Liver (tissue), 3 donors: ENCODE data around the gene SERPINB7.

Source experiments
- CTCF ChIP-seq: fragments of 150-350 bp; IDR thresholded peaks from 2 replicates; pipeline ENCODE4 v1.5.1; 2017; ENCODE audit warnings: improper control_type of control experiment, low read depth, low read length; ENCODE audit not compliant: missing input control
- EGR1 ChIP-seq, 2 donors: IDR thresholded peaks; 2 replicates each; pipeline ENCODE4 v1.6.1; 2016 to 2018; ENCODE audit warnings: antibody characterized with exemption in 2 of 2, low read depth in 2 of 2
- JUND ChIP-seq, 2 donors: IDR thresholded peaks; 2 replicates each; pipeline ENCODE4 v1.6.1; 2016; ENCODE audit warnings: antibody characterized with exemption in 2 of 2
- NR2F2 ChIP-seq: IDR thresholded peaks from 2 replicates; pipeline ENCODE4 v1.6.1; 2016; ENCODE audit warnings: antibody characterized with exemption
- RAD21 ChIP-seq, 2 donors: IDR thresholded peaks; 2 replicates each; pipeline ENCODE4 v1.6.1; 2016; ENCODE audit warnings: antibody characterized with exemption in 2 of 2, mild to moderate bottlenecking in 2 of 2
- SP1 ChIP-seq: IDR thresholded peaks from 2 replicates; pipeline ENCODE4 v1.6.1; 2018; ENCODE audit warnings: antibody characterized with exemption, mild to moderate bottlenecking
- TAF1 ChIP-seq: conservative IDR thresholded peaks from 2 replicates; pipeline ENCODE4 v1.6.1; 2016; ENCODE audit warnings: antibody characterized with exemption, mild to moderate bottlenecking
- YY1 ChIP-seq: IDR thresholded peaks from 2 replicates; pipeline ENCODE4 v1.6.1; 2016; ENCODE audit warnings: antibody characterized with exemption, mild to moderate bottlenecking
- TF ChIP-seq, protein P1 (sequence below): IDR thresholded peaks from 2 replicates; pipeline ENCODE4 v1.6.1; 2016; ENCODE audit warnings: antibody characterized with exemption
- TF ChIP-seq, protein P2 (sequence below): IDR thresholded peaks from 2 replicates; pipeline ENCODE4 v1.6.1; 2016; ENCODE audit warnings: antibody characterized with exemption, mild to moderate bottlenecking
- TF ChIP-seq, protein P3 (sequence below): IDR thresholded peaks from 2 replicates; pipeline ENCODE4 v1.6.1; 2016; ENCODE audit warnings: antibody characterized with exemption
- TF ChIP-seq, protein P4 (sequence below): IDR thresholded peaks from 2 replicates; pipeline ENCODE4 v1.6.1; 2016; ENCODE audit warnings: antibody characterized with exemption
- donor health status: healthy.
- donor health status: healthy.

- TF ChIP-seq CTCF, result no peak
- no peak for TF ChIP-seq EGR1 (IDR thresholded peaks at IDR 0.05; ENCODE audit: low read depth in 2 of 2)
- TF ChIP-seq, protein P1, sequence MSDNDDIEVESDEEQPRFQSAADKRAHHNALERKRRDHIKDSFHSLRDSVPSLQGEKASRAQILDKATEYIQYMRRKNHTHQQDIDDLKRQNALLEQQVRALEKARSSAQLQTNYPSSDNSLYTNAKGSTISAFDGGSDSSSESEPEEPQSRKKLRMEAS, result no peak
- TF ChIP-seq TAF1, result no peak
- TF ChIP-seq RAD21 (IDR thresholded peaks at IDR 0.05), result no peak
- no peak for TF ChIP-seq YY1
- TF ChIP-seq SP1, result no peak
- TF ChIP-seq, protein P2, sequence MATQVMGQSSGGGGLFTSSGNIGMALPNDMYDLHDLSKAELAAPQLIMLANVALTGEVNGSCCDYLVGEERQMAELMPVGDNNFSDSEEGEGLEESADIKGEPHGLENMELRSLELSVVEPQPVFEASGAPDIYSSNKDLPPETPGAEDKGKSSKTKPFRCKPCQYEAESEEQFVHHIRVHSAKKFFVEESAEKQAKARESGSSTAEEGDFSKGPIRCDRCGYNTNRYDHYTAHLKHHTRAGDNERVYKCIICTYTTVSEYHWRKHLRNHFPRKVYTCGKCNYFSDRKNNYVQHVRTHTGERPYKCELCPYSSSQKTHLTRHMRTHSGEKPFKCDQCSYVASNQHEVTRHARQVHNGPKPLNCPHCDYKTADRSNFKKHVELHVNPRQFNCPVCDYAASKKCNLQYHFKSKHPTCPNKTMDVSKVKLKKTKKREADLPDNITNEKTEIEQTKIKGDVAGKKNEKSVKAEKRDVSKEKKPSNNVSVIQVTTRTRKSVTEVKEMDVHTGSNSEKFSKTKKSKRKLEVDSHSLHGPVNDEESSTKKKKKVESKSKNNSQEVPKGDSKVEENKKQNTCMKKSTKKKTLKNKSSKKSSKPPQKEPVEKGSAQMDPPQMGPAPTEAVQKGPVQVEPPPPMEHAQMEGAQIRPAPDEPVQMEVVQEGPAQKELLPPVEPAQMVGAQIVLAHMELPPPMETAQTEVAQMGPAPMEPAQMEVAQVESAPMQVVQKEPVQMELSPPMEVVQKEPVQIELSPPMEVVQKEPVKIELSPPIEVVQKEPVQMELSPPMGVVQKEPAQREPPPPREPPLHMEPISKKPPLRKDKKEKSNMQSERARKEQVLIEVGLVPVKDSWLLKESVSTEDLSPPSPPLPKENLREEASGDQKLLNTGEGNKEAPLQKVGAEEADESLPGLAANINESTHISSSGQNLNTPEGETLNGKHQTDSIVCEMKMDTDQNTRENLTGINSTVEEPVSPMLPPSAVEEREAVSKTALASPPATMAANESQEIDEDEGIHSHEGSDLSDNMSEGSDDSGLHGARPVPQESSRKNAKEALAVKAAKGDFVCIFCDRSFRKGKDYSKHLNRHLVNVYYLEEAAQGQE, result no peak
- no peak for TF ChIP-seq JUND (IDR thresholded peaks at IDR 0.05)
- TF ChIP-seq, protein P3, sequence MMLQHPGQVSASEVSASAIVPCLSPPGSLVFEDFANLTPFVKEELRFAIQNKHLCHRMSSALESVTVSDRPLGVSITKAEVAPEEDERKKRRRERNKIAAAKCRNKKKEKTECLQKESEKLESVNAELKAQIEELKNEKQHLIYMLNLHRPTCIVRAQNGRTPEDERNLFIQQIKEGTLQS, result no peak
- TF ChIP-seq NR2F2, result no peak
- TF ChIP-seq, protein P4, sequence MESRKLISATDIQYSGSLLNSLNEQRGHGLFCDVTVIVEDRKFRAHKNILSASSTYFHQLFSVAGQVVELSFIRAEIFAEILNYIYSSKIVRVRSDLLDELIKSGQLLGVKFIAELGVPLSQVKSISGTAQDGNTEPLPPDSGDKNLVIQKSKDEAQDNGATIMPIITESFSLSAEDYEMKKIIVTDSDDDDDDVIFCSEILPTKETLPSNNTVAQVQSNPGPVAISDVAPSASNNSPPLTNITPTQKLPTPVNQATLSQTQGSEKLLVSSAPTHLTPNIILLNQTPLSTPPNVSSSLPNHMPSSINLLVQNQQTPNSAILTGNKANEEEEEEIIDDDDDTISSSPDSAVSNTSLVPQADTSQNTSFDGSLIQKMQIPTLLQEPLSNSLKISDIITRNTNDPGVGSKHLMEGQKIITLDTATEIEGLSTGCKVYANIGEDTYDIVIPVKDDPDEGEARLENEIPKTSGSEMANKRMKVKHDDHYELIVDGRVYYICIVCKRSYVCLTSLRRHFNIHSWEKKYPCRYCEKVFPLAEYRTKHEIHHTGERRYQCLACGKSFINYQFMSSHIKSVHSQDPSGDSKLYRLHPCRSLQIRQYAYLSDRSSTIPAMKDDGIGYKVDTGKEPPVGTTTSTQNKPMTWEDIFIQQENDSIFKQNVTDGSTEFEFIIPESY, result no peak
Measured at GRCh38 chr18:63817441-63818051, 42.3 kb downstream of the SERPINB7 start.
